Measurements from ENCODE around the gene ARHGEF33.

DNA sequence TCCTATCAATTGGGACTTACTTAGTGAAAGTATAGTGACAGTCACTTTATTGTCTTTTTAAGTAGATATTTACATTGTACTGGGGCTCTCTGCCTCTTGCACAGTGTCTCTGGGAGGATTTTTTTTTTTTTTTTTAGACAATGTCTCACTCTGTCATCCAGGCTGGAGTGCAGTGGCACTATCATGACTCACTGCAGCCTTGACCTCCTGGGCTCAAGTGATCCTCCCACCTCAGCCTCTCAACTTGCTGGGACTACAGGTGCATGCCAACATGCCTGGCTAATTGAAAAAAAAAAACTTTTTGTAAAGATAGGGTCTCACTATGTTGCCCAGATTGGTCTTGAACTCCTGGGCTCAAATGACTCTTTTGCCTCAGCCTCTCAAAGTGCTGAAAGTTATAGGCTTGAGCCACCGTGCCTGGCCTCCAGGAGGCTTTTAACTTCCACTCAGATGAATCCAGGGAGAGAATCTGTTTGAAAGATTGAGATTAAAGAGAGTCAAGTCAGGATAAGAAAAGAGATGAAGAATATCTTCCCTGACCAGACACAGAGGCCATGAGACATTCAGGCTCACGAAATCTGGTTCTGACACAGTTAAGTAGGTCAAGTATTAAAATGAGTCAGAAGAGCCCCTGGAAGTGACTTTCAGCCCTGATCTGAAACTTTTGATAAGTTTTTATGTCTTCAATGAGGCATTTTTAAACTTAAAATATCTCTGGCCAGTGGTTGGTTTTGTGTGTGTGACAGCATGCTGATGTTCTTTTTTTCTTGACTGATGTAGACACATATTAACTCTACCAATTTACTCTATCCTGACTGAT, 18.3 kb downstream of the ARHGEF33 start:
- TF ChIP-seq, protein P1, sequence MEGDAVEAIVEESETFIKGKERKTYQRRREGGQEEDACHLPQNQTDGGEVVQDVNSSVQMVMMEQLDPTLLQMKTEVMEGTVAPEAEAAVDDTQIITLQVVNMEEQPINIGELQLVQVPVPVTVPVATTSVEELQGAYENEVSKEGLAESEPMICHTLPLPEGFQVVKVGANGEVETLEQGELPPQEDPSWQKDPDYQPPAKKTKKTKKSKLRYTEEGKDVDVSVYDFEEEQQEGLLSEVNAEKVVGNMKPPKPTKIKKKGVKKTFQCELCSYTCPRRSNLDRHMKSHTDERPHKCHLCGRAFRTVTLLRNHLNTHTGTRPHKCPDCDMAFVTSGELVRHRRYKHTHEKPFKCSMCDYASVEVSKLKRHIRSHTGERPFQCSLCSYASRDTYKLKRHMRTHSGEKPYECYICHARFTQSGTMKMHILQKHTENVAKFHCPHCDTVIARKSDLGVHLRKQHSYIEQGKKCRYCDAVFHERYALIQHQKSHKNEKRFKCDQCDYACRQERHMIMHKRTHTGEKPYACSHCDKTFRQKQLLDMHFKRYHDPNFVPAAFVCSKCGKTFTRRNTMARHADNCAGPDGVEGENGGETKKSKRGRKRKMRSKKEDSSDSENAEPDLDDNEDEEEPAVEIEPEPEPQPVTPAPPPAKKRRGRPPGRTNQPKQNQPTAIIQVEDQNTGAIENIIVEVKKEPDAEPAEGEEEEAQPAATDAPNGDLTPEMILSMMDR (IDR thresholded peaks at IDR 0.05) = no peak
- no peak for TF ChIP-seq POLR2A (IDR thresholded peaks at IDR 0.05)
- no peak for TF ChIP-seq POLR2AphosphoS5 (IDR thresholded peaks at IDR 0.05)

Measured in prostate gland (tissue), 2 donors.